WERI-Rb-1 (cell line): ENCODE results near the gene CDK2AP2.

Experiments
- DNase-seq: peaks from one replicate; pipeline ENCODE4 v3.0.0-alpha.2; 2020
- H3K27ac ChIP-seq: fragments of 250-450 bp; sonication (Bioruptor Pico); 2 replicates; pipeline ENCODE4 v1.5.1; 2020; ENCODE audit warnings: mild to moderate bottlenecking, moderate library complexity
- H3K27me3 ChIP-seq: fragments of 250-450 bp; sonication (Bioruptor Pico); 2 replicates; pipeline ENCODE4 v1.5.1; 2021; ENCODE audit warnings: mild to moderate bottlenecking, low read depth, moderate library complexity; ENCODE audit not compliant: insufficient read depth, severe bottlenecking
- H3K36me3 ChIP-seq: fragments of 250-450 bp; sonication (Bioruptor Pico); 2 replicates; pipeline ENCODE4 v1.5.1; 2020; ENCODE audit warnings: mild to moderate bottlenecking, moderate library complexity
- H3K4me3 ChIP-seq: 2 replicates; pipeline ENCODE4 v1.5.1; 2011; ENCODE audit warnings: low read depth, mild to moderate bottlenecking, control low read depth, low read length
- H3K9me3 ChIP-seq: fragments of 250-450 bp; sonication (Bioruptor Pico); 2 replicates; pipeline ENCODE4 v1.5.1; 2021; ENCODE audit warnings: mild to moderate bottlenecking, moderate library complexity; ENCODE audit not compliant: severe bottlenecking
- TF ChIP-seq, protein P1 (sequence below): IDR thresholded peaks from 2 replicates; pipeline ENCODE4 v1.5.1; 2011; ENCODE audit warnings: low read depth, mild to moderate bottlenecking, control low read depth, inconsistent platforms, low read length

The CDK2AP2 gene

DNA sequence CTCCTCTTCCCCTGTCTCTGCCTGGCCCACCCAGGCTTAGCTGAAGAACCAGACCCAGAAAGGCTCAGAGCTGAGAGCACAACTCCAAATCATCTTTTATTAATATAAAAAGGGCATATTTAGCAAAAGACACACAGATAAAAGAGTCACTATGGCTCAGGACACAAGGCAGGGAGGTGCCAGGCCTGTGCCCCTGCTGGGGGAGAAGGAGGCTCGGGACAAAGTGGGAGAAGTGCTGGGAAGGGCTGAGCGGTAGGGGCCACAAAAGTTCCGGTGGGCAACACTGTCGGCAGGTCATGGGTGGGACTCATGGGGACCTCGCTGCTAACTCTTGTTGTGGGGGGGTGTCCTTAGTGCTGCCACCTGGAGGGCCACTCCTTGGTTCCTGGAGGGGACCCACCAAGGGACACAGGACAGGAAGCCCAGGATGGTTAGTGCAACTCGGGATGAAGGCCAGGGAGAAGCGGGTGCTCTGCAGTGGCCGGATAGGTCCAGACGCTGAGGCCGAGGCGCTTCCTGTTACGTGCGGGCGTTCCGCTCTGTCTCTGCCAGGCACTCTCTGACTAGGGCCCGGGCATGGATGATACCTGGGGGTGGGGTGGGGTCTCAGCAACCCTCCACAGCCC lies 1.4 kb downstream of the CDK2AP2 start:
- no peak for DNase-seq
- no peak overlapping the region for H3K4me3 ChIP-seq

DNA sequence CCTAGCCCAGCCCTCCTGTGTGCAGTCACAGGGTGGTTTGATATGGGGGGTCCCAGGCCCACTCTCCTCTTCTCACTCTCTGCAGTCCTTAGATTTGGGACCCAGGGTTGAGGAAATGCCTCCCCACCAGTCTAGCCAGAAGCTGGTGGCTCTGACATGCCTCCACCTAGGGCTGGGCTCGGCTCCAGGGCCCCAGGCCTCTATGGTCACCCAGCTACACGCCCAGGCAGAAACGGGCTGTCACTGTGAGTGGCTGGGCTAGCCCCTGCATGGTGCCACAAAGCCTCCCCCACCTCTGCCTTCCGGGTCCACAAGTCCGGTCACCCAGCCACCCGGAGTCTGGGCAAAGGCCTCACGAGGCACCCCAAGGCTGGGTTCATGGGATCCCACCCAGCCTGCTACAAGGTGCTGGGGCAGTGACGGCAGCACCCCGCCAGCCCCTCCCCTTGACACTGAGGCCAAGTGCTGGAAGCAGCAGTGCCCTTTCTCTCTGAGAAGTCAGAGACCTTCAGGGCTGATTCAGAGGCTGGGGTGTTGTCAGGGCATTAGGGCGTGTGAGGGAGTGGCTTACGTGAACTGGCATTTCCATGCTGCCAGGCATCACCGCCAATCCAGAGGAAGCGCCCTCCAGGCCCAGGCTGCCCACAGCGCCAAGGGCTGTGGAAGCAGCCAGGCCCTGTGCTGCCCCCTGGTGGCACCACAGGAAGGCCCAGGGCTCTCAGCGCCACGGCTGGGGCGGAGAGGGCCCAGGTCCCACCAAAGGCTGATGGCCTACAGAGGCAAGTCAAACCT lies 2.2 kb downstream of the CDK2AP2 start:
- no peaks in the 10 kb centered on the region for H3K27me3 ChIP-seq
- TF ChIP-seq, protein P1, sequence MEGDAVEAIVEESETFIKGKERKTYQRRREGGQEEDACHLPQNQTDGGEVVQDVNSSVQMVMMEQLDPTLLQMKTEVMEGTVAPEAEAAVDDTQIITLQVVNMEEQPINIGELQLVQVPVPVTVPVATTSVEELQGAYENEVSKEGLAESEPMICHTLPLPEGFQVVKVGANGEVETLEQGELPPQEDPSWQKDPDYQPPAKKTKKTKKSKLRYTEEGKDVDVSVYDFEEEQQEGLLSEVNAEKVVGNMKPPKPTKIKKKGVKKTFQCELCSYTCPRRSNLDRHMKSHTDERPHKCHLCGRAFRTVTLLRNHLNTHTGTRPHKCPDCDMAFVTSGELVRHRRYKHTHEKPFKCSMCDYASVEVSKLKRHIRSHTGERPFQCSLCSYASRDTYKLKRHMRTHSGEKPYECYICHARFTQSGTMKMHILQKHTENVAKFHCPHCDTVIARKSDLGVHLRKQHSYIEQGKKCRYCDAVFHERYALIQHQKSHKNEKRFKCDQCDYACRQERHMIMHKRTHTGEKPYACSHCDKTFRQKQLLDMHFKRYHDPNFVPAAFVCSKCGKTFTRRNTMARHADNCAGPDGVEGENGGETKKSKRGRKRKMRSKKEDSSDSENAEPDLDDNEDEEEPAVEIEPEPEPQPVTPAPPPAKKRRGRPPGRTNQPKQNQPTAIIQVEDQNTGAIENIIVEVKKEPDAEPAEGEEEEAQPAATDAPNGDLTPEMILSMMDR: peak; percentile 98
- peak overlapping the region; percentile 44 for H3K27ac ChIP-seq
- peaks cover 34% of the 10 kb centered on the region for H3K36me3 ChIP-seq
- H3K9me3 ChIP-seq: no peaks in the 10 kb centered on the region
- H3K4me3 ChIP-seq: peak overlapping the region; percentile 23
- peak; percentile 78 for DNase-seq

More for the DNA sequence above, 1.4 kb downstream of the CDK2AP2 start:
- Histone ChIP-seq H3K36me3 (peaks cover 27% of the 10 kb centered on the region), H3K27me3 (no peaks in the 10 kb centered on the region), H3K27ac (no peak overlapping the region), H3K9me3 (no peaks in the 10 kb centered on the region)
- TF ChIP-seq, protein P1: no peak

DNA sequence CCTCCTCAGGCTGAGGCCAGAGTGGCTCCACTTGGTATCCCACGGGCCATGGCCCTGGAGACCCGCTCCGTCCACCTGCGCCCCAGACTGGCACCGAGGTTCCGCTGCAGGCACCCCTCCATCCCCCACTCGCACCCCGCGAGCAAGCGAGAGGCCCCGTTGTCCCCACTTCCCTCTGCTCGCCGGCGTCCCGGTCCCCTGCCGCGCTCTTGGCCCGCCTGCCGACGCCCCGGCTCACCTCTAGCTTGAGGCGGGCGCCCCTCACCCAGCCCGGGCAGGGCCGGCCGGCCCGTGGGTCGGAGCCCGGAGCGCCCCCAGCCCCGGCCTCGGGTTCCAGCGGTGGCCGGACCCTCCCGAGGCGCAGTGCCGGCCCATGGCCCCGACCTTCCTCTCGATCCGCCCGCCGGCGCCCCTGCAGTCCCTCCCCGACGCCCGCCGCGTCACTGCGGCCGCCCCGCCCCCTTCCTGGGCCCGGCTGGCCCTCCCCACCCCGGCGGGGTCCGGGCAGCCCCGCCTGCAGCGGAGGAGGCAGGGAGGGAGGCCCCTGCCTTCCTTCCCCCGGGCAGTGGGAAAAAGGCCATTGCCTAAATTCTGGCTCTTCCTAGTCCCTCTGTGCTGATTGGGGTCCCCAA lies 2.9 kb downstream of the CDK2AP2 start, which contains the start of gene PITPNM1:
PITPNM1 (minus strand) TSS at position 414 of the 632 bp plus-strand sequence. CDS start 1,183 bp downstream, outside the sequence.
- Histone ChIP-seq H3K9me3 (no peaks in the 10 kb centered on the region), H3K27me3 (no peaks in the 10 kb centered on the region), H3K27ac (peak within 1 kb of the TSS; percentile 71), H3K4me3 (peak within 1 kb of the TSS; percentile 88), H3K36me3 (peaks cover 41% of the 10 kb centered on the region)
- TF ChIP-seq, protein P1: no peak
- peak; percentile 75 for DNase-seq

DNA sequence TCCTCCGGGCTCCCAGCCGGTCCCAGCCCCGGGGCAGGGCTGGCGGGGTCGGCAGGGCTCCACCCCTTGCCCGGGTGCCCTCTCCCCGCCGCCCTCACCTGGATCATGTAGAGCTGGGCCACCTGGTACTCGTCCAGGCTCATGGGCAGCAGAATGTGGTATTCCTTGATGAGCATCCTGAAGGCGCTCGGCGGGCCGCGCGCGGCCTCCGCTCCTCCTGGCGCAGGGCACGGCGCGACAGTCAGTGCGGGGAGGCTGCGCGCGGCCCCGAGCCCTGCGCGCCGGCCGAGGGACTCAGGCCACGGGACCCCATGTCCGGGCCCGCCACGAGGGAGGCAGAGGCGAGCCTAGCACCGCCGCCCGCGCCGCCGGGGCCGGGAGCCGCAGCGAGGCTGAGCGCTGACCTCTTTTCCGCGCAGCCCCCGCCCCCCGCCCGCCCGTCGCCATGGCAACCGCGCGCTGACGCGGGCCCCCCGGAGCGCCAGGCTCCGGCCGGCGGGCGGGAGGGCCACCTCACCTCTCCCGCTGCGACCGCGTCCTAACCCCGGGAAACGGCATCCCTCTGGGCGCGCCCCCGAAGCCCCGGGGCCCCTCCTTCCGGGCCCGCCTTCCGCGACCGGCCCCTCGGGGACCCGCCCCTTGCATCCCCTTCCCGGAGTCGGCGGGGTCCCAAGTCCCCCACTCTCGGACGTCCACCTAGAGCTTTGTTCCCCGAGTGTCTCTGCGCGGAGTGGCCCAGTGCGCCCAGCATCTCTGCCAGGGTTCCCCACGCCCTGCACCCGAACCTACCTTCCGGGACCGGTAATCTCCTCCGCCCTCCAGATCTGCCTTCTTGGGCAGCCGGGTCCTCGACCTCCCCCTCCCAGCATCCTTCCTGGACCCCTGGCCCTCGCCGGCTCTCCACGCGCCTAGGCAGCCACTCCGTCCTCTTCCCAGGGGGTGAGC lies 3.7 kb downstream of the CDK2AP2 start:
- Histone ChIP-seq H3K27me3 (no peaks in the 10 kb centered on the region), H3K27ac (peak overlapping the region; percentile 71), H3K4me3 (peak overlapping the region; percentile 88), H3K36me3 (peaks cover 47% of the 10 kb centered on the region), H3K9me3 (no peaks in the 10 kb centered on the region)
- no peak for DNase-seq
- TF ChIP-seq, protein P1: no peak
